ENCODE measurements around the gene PLEKHG4B.
"Not testable (repeated sequence)": the region's sequence is repeated elsewhere in the genome, so short reads cannot be mapped to it uniquely, and the experiment has no call there.

Gene PLEKHG4B

DNA sequence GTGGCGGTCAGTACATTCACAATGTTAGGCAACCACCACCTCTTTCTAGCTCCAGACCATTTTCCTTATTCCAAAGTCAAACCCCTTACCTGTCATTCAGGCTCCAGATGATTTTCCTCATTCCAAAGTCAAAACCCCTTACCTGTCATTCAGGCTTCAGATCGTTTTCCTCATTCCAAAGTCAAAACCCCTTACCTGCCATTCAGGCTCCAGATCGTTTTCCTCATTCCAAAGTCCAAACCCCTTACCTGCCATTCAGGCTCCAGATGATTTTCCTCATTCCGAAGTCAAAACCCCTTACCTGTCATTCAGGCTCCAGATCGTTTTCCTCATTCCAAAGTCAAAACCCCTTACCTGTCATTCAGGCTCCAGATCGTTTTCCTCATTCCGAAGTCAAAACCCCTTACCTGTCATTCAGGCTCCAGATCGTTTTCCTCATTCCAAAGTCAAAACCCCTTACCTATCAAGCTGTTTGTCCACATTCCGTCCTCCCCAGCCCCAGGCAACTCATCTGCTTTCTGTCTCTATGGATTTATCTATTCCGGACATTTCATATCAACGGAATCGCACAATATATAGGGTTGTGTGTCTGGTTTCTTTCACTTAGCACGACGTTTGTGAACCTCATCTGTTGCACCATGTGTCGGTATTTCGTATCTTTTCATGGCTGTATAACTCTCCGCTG is 5.2 kb downstream of the PLEKHG4B start:
- no peak for DNase-seq

DNA sequence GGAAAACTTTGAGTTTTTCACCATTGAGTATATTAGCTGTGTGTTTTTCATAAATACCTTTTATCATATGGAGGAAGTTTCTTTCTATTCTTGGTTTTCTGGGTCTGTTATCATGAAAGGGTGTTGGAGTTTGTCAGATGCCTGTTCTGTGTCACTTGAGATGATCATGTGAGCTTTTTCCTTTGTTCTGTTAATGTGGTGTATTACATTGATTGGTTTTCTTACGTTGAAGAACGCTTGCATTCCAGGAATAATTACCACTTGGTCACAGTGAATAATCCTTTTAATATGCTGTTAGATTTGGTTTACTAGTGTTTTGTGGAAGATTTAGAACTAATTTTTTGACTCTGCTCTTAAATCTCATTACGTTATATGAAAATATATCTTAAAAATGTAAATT is 7.8 kb downstream of the PLEKHG4B start:
- no peak for DNase-seq

- no peak for DNase-seq
These were observed 10.6 kb downstream of the PLEKHG4B start for GRCh38 chr5:102411-103043.

- not testable (repeated sequence) for DNase-seq
These were observed 12.1 kb downstream of the PLEKHG4B start for GRCh38 chr5:104106-104505.

- DNase-seq = no peak
These were observed 12.9 kb downstream of the PLEKHG4B start for GRCh38 chr5:104778-105296.

GRCh38 chr5:105504-106070 is 13.6 kb downstream of the PLEKHG4B start:
- no peak for DNase-seq

DNA sequence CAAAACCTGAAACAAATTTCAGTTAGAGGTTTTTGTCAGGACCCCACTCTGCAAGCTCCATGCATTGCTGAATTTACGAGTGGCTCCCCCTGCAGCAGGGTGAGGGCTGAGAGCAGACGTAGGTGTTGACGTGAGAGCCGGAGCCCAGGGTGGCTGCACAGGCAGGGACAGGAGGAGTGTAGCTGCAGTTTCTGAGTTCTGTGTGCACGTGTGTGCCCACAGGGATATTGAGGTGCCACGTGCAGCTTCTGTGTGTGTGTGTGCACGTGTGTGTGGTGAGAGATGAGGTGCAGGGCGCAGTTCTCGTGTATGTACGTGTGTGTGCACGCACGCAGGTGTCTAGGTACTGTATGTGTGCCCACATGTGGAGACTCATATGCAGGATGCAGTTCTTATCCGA is 14.6 kb downstream of the PLEKHG4B start:
- DNase-seq = no peak

GRCh38 chr5:107526-107925 is 15.6 kb downstream of the PLEKHG4B start:
- DNase-seq = no peak

DNA sequence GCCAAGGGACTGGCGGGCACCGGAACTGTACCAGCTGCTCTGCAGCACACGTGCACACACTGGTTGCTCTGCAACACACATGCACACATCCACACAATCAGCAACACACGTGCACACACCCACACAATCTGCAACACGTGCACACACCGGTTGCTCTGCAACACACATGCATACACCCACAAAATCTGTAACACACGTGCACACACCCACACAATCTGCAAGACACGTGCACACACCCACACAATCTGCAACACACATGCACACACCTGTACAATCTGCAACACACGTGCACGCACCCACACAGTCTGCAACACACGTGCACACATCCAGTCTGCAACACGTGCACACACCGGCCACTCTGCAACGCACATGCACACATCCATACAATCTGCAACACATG is 17.9 kb downstream of the PLEKHG4B start:
- no peak for DNase-seq

GRCh38 chr5:110270-110888 is 18.4 kb downstream of the PLEKHG4B start:
- DNase-seq = no peak

DNA sequence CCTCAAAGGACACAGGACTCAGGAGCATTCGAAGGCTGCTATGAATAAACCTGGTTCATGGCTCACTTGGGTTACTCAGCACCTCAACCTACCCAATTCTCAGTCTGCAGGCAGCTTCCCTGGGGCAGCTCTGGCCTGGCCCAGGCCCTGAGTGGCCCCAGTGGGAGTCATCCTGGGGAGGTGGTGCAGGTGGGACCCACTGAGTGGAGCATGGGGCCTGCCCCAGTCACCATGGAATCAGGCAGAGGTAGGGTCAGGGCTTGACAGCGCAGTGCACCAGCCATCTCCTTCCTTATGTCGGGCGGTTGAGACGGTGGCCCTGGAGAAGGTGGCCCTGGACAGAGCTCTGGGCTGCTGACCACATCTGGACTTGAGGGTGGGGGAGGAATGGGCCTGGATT is 19.2 kb downstream of the PLEKHG4B start:
- DNase-seq = no peak

DNA sequence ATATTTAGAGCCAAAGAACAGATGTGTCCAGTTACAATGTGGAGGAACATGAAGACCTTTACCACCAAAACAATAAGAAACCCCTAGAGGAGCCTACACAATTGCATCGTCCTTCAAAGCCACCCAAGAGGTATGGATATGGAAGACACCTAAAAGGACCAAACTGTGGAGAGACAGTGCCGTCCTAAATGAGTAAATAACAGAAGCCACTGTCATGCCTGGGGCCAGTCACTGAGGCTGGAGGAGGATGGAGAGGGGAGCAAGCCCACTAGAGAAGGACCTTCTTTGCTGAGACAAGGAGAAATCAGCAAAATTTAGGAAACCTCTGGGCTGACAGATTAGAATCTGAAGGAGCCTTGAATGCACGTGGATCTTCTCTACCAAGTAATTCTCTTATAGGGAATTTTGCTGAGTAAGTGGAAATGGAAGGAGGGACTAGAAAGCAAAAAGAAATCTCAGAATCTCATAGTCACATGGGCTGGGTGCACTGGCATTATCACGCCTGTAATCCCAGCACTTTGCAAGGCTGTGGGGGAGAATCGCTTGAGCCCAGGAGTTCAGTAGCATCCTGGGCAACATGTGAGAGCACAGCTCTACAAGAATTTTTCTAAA is 27.6 kb downstream of the PLEKHG4B start:
- no peak for DNase-seq

GRCh38 chr5:121432-121831 is 29.5 kb downstream of the PLEKHG4B start:
- no peak for DNase-seq

GRCh38 chr5:125815-126214 is 33.8 kb downstream of the PLEKHG4B start:
- DNase-seq = no peak

GRCh38 chr5:126806-127205 is 34.8 kb downstream of the PLEKHG4B start:
- no peak for DNase-seq

GRCh38 chr5:127886-128285 is 35.9 kb downstream of the PLEKHG4B start:
- DNase-seq = no peak

DNA sequence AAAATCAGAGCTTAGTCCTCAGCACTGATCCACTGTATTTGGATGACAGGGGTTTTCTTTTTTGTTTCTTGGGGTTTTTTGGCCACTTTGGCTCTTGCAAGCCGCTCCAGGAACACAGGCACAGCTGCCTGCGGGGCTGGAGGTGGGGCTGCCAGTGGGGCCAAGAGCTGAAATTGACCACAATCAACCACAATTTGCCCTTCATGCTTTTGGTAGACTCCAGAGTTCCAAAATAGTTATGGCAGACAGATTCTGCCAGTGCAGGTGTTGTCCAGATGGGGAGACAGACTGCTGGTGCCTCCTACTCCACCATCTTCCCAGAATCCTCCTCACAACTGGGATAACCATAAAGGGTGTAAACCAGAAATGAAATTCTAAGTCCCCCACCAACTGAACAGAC is 36.5 kb downstream of the PLEKHG4B start:
- DNase-seq = no peak

DNA sequence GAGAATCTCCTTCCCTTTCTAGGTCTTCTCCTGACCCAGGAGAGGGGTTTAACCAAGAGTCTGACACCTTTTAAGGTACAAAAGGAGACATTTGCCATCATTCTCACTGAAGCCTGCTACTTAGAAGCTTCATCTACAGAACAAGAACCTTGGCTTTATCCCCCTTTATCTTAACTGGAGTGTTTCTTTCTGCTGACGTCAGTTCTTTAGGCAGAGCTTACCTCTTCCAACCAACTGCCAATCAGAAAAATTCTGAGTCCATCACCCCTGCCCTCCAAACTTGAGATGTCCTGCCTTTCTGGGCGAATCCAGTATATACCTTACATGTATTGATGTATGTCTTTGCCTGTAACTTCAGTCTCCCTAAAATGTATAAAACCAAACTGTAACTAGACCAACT is 37.2 kb downstream of the PLEKHG4B start:
- no peak for DNase-seq

GRCh38 chr5:129820-130219 is 37.9 kb downstream of the PLEKHG4B start:
- no peak for DNase-seq

GRCh38 chr5:130601-131131 is 38.7 kb downstream of the PLEKHG4B start:
- no peak for DNase-seq

GRCh38 chr5:136901-137300 is 44.9 kb downstream of the PLEKHG4B start:
- DNase-seq = no peak

GRCh38 chr5:137741-138140 is 45.8 kb downstream of the PLEKHG4B start:
- no peak for DNase-seq

DNA sequence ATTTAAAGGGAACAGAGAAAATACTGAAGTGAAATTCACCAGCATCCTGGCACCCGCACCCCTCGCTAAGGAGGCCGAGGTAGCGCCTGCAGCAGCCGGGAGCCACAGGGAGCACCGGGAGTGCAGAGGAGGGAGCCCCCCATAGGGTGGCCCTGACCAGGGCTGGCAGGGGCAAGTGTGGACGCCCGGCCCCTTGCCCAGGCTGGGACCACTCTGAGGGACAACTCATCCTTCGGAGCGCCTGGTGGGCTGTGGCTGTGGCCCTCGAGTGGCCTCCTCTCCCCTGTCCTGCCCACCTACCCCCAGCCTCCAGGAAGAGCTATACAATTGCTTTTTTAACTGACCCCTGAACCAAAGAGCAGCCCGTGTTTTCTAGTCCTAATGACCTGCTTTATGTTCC is 47.0 kb downstream of the PLEKHG4B start:
- DNase-seq = no peak
